ENCODE data around the gene EIF4H.

The EIF4H gene

GRCh38 chr7:74180866-74181265 lies 6.7 kb downstream of the EIF4H start:
- TF ChIP-seq, protein P1, sequence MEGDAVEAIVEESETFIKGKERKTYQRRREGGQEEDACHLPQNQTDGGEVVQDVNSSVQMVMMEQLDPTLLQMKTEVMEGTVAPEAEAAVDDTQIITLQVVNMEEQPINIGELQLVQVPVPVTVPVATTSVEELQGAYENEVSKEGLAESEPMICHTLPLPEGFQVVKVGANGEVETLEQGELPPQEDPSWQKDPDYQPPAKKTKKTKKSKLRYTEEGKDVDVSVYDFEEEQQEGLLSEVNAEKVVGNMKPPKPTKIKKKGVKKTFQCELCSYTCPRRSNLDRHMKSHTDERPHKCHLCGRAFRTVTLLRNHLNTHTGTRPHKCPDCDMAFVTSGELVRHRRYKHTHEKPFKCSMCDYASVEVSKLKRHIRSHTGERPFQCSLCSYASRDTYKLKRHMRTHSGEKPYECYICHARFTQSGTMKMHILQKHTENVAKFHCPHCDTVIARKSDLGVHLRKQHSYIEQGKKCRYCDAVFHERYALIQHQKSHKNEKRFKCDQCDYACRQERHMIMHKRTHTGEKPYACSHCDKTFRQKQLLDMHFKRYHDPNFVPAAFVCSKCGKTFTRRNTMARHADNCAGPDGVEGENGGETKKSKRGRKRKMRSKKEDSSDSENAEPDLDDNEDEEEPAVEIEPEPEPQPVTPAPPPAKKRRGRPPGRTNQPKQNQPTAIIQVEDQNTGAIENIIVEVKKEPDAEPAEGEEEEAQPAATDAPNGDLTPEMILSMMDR (IDR thresholded peaks at IDR 0.05; ENCODE audit: borderline replicate concordance, control extremely low read depth, extremely low read depth, insufficient read depth, missing control alignments): no peak
- in situ Hi-C loops (cut with MboI; ENCODE audit: low sequenced_read_pairs, unreplicated experiment): loop anchor here (10.0 kb wide), 1 partner anchor 106 kb away; no protein-coding TSS in a partner anchor
- no peak for DNase-seq (ENCODE audit: low spot score)

DNA sequence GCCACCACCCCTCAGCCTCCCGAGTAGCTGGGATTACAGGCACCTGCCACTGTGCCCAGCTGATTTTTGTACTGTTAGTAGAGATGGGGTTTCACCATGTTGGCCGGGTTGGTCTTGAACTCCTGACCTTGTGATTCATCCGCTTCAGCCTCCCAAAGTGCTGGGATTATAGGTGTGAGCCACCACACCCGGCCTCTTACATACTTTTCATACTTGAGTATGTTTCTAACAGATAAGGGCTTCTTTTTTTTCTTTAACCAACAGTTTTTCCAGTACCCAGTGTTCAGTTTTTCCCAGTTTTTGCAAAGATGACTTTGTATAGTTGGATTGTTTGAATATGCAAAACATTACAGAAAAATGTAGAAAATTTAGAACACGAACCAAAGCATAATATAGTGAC lies 7.7 kb downstream of the EIF4H start:
- in situ Hi-C loops (cut with MboI; ENCODE audit: low sequenced_read_pairs, unreplicated experiment): loop anchor here (10.0 kb wide), 1 partner anchor 107 kb away; no protein-coding TSS in a partner anchor

GRCh38 chr7:74182453-74183090 lies 8.4 kb downstream of the EIF4H start:
- no peak for DNase-seq (ENCODE audit: low spot score)
- TF ChIP-seq, protein P1 (IDR thresholded peaks at IDR 0.05; ENCODE audit: borderline replicate concordance, control extremely low read depth, extremely low read depth, insufficient read depth, missing control alignments): no peak
- in situ Hi-C loops (cut with MboI; ENCODE audit: low sequenced_read_pairs, unreplicated experiment): loop anchor here (10.0 kb wide), 1 partner anchor 108 kb away; no protein-coding TSS in a partner anchor

More for the DNA sequence above, 7.7 kb downstream of the EIF4H start:
- TF ChIP-seq, protein P1 (IDR thresholded peaks at IDR 0.05; ENCODE audit: borderline replicate concordance, control extremely low read depth, extremely low read depth, insufficient read depth, missing control alignments): no peak
- DNase-seq (ENCODE audit: low spot score): no peak

- no peak for DNase-seq (ENCODE audit: low spot score)
- in situ Hi-C loops (cut with MboI; ENCODE audit: low sequenced_read_pairs, unreplicated experiment): loop anchor here (10.0 kb wide), 1 partner anchor 108 kb away; no protein-coding TSS in a partner anchor
- TF ChIP-seq, protein P1 (IDR thresholded peaks at IDR 0.05; ENCODE audit: borderline replicate concordance, control extremely low read depth, extremely low read depth, insufficient read depth, missing control alignments): no peak
Observed at GRCh38 chr7:74183142-74183541, 9.0 kb downstream of the EIF4H start.

GRCh38 chr7:74183653-74184450 lies 9.7 kb downstream of the EIF4H start:
- in situ Hi-C loops (cut with MboI; ENCODE audit: low sequenced_read_pairs, unreplicated experiment): loop anchor here (10.0 kb wide), 1 partner anchor 109 kb away; no protein-coding TSS in a partner anchor
- TF ChIP-seq, protein P1 (IDR thresholded peaks at IDR 0.05; ENCODE audit: borderline replicate concordance, control extremely low read depth, extremely low read depth, insufficient read depth, missing control alignments): peak; percentile 16
- DNase-seq (ENCODE audit: low spot score): no peak

GRCh38 chr7:74185016-74185415 lies 10.9 kb downstream of the EIF4H start:
- in situ Hi-C loops (cut with MboI; ENCODE audit: low sequenced_read_pairs, unreplicated experiment): loop anchor here (10.0 kb wide), 1 partner anchor 110 kb away; no protein-coding TSS in a partner anchor
- TF ChIP-seq, protein P1 (IDR thresholded peaks at IDR 0.05; ENCODE audit: borderline replicate concordance, control extremely low read depth, extremely low read depth, insufficient read depth, missing control alignments): no peak
- DNase-seq (ENCODE audit: low spot score): no peak
